HepG2 (cell line): ENCODE data around the gene KRT76.

Source experiments
- CSRNP1 ChIP-seq: sonication (generic); formaldehyde crosslinking; IDR thresholded peaks from 2 replicates; pipeline ENCODE4 v1.8.1; 2023; ENCODE audit warnings: mild to moderate bottlenecking, missing genetic modification reagents
- CTCF ChIP-seq: sonication (generic); formaldehyde crosslinking; IDR thresholded peaks from 2 replicates; pipeline ENCODE4 v1.5.0; 2020; ENCODE audit warnings: mild to moderate bottlenecking, missing genetic modification reagents, moderate library complexity
- IKZF1 ChIP-seq: fragments of 450-650 bp; IDR thresholded peaks from 2 replicates; pipeline ENCODE4 v1.7.1; 2016
- JARID2 ChIP-seq: sonication (generic); formaldehyde crosslinking; IDR thresholded peaks from 2 replicates; pipeline ENCODE4 v1.8.1; 2023; ENCODE audit warnings: missing genetic modification reagents, inconsistent platforms; ENCODE audit not compliant: insufficient replicate concordance
- NCOA2 ChIP-seq: sonication (generic); formaldehyde crosslinking; IDR thresholded peaks from 2 replicates; pipeline ENCODE4 v1.8.0; 2022; ENCODE audit warnings: inconsistent platforms
- POLR2A ChIP-seq, 2 experiments: IDR thresholded peaks; 2 replicates each; pipeline ENCODE4 v1.6.1; 2011; ENCODE audit warnings: low read depth in 2 of 2, low read length in 2 of 2, mild to moderate bottlenecking in 1 of 2, moderate library complexity in 1 of 2; ENCODE audit not compliant: insufficient read depth in 1 of 2
- REST ChIP-seq, 2 experiments: IDR thresholded peaks; 2 replicates each; pipeline ENCODE4 v1.6.1; 2011 to 2012; ENCODE audit warnings: low read length in 2 of 2, borderline replicate concordance in 1 of 2, low read depth in 1 of 2, mild to moderate bottlenecking in 1 of 2, moderate library complexity in 1 of 2
- SP1 ChIP-seq, 2 experiments: fragments of 450-650 bp in 1 of 2; sonication (generic) in 1 of 2; formaldehyde crosslinking in 1 of 2; IDR thresholded peaks; 2 replicates each; pipeline versions ENCODE4 v1.4.0 to v1.6.1; 2016 to 2020; ENCODE audit warnings: missing genetic modification reagents in 1 of 2
- USF2 ChIP-seq, 2 experiments: sonication (generic) in 1 of 2; formaldehyde crosslinking in 1 of 2; IDR thresholded peaks; 2 replicates each; pipeline versions ENCODE4 v1.5.1 to v1.6.1; 2011 to 2020; ENCODE audit warnings: borderline replicate concordance in 1 of 2, low read depth in 1 of 2, low read length in 1 of 2, mild to moderate bottlenecking in 1 of 2, missing genetic modification reagents in 1 of 2, moderate library complexity in 1 of 2

GRCh38 chr12:52779914-52780313 is 2.8 kb upstream of the KRT76 start:
- TF ChIP-seq SP1 (IDR thresholded peaks at IDR 0.05) (no peak), SP1 (CRISPR knock-in tag; IDR thresholded peaks at IDR 0.05) (no peak), POLR2A (IDR thresholded peaks at IDR 0.05; ENCODE audit: insufficient read depth in 1 of 2, low read depth in 2 of 2, low read length in 2 of 2) (no peak), CSRNP1 (no peak), USF2 (IDR thresholded peaks at IDR 0.05; ENCODE audit: low read depth, low read length) (no peak), USF2 (CRISPR knock-in tag; IDR thresholded peaks at IDR 0.05; ENCODE audit: borderline replicate concordance) (no peak), IKZF1 (no peak), REST (IDR thresholded peaks at IDR 0.05; ENCODE audit: borderline replicate concordance in 1 of 2, low read depth in 1 of 2, low read length in 2 of 2) (no peak), NCOA2 (CRISPR knock-in tag) (no peak), JARID2 (CRISPR knock-in tag) (no peak), CTCF (CRISPR knock-in tag) (no peak)
